WTC11 (cell line): ENCODE results near the gene CLASP1.

Experiments used
- AFF4 ChIP-seq: sonication (generic); formaldehyde crosslinking; IDR thresholded peaks from 2 replicates; pipeline ENCODE4 v1.8.1; 2023; ENCODE audit warnings: mild to moderate bottlenecking, missing genetic modification reagents, borderline replicate concordance
- GABPB1 ChIP-seq: sonication (generic); formaldehyde crosslinking; IDR thresholded peaks from 2 replicates; pipeline ENCODE4 v1.8.1; 2023; ENCODE audit warnings: mild to moderate bottlenecking, missing genetic modification reagents
- JUN ChIP-seq: sonication (generic); formaldehyde crosslinking; IDR thresholded peaks from 2 replicates; pipeline ENCODE4 v1.8.0; 2023; ENCODE audit warnings: mild to moderate bottlenecking, missing genetic modification reagents
- MAX ChIP-seq: sonication (generic); formaldehyde crosslinking; IDR thresholded peaks from 2 replicates; pipeline ENCODE4 v1.8.0; 2022; ENCODE audit warnings: mild to moderate bottlenecking, missing genetic modification reagents
- NFE2L1 ChIP-seq: sonication (generic); formaldehyde crosslinking; IDR thresholded peaks from 2 replicates; pipeline ENCODE4 v1.8.1; 2023; ENCODE audit warnings: missing genetic modification reagents
- NFYB ChIP-seq: sonication (generic); formaldehyde crosslinking; conservative IDR thresholded peaks from 2 replicates; pipeline ENCODE4 v1.8.0; 2022; ENCODE audit warnings: low read depth, missing genetic modification reagents
- RORB ChIP-seq: fragments of 250-450 bp; sonication (Bioruptor Pico); IDR thresholded peaks from 2 replicates; pipeline ENCODE4 v1.9.0; 2021; ENCODE audit warnings: mild to moderate bottlenecking
- SMAD3 ChIP-seq: sonication (generic); formaldehyde crosslinking; IDR thresholded peaks from 2 replicates; pipeline ENCODE4 v1.8.0; 2022; ENCODE audit warnings: missing genetic modification reagents, mild to moderate bottlenecking, borderline replicate concordance
- TEAD4 ChIP-seq: sonication (generic); formaldehyde crosslinking; IDR thresholded peaks from 2 replicates; pipeline ENCODE4 v1.8.0; 2022; ENCODE audit warnings: mild to moderate bottlenecking, missing genetic modification reagents
- ZBTB43 ChIP-seq: sonication (generic); formaldehyde crosslinking; IDR thresholded peaks from 2 replicates; pipeline ENCODE4 v1.8.1; 2023; ENCODE audit warnings: mild to moderate bottlenecking, missing genetic modification reagents
- TF ChIP-seq, protein P1 (sequence below): fragments of 200-600 bp; IDR thresholded peaks from 2 replicates; pipeline ENCODE4 v1.8.0; 2022; ENCODE audit warnings: antibody characterized with exemption
- TF ChIP-seq, protein P2 (sequence below): sonication (generic); formaldehyde crosslinking; IDR thresholded peaks from 2 replicates; pipeline ENCODE4 v1.8.0; 2022; ENCODE audit warnings: mild to moderate bottlenecking, missing genetic modification reagents
- TF ChIP-seq, protein P3 (sequence below): sonication (generic); formaldehyde crosslinking; IDR thresholded peaks from 2 replicates; pipeline ENCODE4 v1.8.0; 2023; ENCODE audit warnings: mild to moderate bottlenecking, missing genetic modification reagents
- TF ChIP-seq, protein P4 (sequence below): fragments of 250-450 bp; sonication (Bioruptor Pico); IDR thresholded peaks from 2 replicates; pipeline ENCODE4 v2.1.2; 2022; ENCODE audit warnings: mild to moderate bottlenecking, moderate library complexity

- TF ChIP-seq MAX (CRISPR knock-in tag) = no peak
- no peak for TF ChIP-seq RORB (CRISPR knock-in tag)
- TF ChIP-seq, protein P1, sequence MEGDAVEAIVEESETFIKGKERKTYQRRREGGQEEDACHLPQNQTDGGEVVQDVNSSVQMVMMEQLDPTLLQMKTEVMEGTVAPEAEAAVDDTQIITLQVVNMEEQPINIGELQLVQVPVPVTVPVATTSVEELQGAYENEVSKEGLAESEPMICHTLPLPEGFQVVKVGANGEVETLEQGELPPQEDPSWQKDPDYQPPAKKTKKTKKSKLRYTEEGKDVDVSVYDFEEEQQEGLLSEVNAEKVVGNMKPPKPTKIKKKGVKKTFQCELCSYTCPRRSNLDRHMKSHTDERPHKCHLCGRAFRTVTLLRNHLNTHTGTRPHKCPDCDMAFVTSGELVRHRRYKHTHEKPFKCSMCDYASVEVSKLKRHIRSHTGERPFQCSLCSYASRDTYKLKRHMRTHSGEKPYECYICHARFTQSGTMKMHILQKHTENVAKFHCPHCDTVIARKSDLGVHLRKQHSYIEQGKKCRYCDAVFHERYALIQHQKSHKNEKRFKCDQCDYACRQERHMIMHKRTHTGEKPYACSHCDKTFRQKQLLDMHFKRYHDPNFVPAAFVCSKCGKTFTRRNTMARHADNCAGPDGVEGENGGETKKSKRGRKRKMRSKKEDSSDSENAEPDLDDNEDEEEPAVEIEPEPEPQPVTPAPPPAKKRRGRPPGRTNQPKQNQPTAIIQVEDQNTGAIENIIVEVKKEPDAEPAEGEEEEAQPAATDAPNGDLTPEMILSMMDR = no peak
- TF ChIP-seq NFYB (CRISPR knock-in tag) = no peak
- TF ChIP-seq GABPB1 (CRISPR knock-in tag) = no peak
- no peak for TF ChIP-seq AFF4 (CRISPR knock-in tag)
- no peak for TF ChIP-seq TEAD4 (CRISPR knock-in tag)
- TF ChIP-seq, protein P2, sequence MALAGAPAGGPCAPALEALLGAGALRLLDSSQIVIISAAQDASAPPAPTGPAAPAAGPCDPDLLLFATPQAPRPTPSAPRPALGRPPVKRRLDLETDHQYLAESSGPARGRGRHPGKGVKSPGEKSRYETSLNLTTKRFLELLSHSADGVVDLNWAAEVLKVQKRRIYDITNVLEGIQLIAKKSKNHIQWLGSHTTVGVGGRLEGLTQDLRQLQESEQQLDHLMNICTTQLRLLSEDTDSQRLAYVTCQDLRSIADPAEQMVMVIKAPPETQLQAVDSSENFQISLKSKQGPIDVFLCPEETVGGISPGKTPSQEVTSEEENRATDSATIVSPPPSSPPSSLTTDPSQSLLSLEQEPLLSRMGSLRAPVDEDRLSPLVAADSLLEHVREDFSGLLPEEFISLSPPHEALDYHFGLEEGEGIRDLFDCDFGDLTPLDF (CRISPR knock-in tag) = no peak
- TF ChIP-seq SMAD3 (CRISPR knock-in tag) = no peak
- no peak for TF ChIP-seq JUN (CRISPR knock-in tag)
- TF ChIP-seq, protein P3, sequence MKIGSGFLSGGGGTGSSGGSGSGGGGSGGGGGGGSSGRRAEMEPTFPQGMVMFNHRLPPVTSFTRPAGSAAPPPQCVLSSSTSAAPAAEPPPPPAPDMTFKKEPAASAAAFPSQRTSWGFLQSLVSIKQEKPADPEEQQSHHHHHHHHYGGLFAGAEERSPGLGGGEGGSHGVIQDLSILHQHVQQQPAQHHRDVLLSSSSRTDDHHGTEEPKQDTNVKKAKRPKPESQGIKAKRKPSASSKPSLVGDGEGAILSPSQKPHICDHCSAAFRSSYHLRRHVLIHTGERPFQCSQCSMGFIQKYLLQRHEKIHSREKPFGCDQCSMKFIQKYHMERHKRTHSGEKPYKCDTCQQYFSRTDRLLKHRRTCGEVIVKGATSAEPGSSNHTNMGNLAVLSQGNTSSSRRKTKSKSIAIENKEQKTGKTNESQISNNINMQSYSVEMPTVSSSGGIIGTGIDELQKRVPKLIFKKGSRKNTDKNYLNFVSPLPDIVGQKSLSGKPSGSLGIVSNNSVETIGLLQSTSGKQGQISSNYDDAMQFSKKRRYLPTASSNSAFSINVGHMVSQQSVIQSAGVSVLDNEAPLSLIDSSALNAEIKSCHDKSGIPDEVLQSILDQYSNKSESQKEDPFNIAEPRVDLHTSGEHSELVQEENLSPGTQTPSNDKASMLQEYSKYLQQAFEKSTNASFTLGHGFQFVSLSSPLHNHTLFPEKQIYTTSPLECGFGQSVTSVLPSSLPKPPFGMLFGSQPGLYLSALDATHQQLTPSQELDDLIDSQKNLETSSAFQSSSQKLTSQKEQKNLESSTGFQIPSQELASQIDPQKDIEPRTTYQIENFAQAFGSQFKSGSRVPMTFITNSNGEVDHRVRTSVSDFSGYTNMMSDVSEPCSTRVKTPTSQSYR (CRISPR knock-in tag) = no peak
- TF ChIP-seq NFE2L1 = no peak
- no peak for TF ChIP-seq ZBTB43 (CRISPR knock-in tag)
- TF ChIP-seq, protein P4, sequence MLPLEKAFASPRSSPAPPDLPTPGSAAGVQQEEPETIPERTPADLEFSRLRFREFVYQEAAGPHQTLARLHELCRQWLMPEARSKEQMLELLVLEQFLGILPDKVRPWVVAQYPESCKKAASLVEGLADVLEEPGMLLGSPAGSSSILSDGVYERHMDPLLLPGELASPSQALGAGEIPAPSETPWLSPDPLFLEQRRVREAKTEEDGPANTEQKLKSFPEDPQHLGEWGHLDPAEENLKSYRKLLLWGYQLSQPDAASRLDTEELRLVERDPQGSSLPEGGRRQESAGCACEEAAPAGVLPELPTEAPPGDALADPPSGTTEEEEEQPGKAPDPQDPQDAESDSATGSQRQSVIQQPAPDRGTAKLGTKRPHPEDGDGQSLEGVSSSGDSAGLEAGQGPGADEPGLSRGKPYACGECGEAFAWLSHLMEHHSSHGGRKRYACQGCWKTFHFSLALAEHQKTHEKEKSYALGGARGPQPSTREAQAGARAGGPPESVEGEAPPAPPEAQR = no peak
These were observed 64.5 kb downstream of the CLASP1 start for GRCh38 chr2:121584741-121585140.
